Measurements from ENCODE around the gene RSPO1. TPM values are rescaled to one million over a fixed set of nuclear protein-coding genes. Genes with fewer than 3 reads are reported as not detected.
A peak's percentile ranks its signal among the peaks of the same experiment; 100 is the strongest.
"Not testable (repeated sequence)": the region's sequence is repeated elsewhere in the genome, so short reads cannot be mapped to it uniquely, and the experiment has no call there.

The RSPO1 gene
- total and polyA plus RNA-seq, 5 donors from 2014 or later, result not detected

DNA sequence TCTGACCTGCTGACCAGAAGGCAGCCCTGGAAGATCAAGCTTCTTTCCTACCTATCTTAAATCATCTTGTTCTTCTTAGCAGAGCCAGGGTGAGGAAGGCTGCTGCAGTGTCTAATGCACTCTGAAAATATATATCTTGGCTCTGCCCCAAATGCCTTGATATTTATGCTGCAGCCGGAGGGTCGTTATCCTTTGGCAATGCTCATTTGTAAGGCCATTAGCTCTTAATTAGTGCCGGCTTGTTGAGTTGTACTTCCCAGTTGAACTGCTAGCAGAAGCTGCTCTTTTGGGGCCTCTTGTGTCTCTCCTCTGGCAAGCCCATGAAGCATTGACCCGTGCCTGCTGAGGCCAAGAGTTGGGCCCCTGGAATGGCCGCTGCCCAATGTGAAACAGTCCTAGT is 34.8 kb downstream of the RSPO1 start:
- H3K27ac Mint-ChIP-seq, result no peak overlapping the region
- H3K4me1 ChIP-seq (ENCODE audit: control insufficient read depth, insufficient read depth, low read length, poor library complexity, severe bottlenecking), result peaks cover 8% of the 10 kb centered on the region
- no peak overlapping the region for H3K4me3 ChIP-seq (ENCODE audit: low read depth, low read length)
- ATAC-seq (ENCODE audit: low read depth in 2 of 2), result no peak
- DNase-seq, result no peak
- peaks cover 7 to 16% (median 12%) of the 10 kb centered on the region in 4 donors for H3K4me1 Mint-ChIP-seq
- H3K27me3 Mint-ChIP-seq, result peaks cover 28% of the 10 kb centered on the region
- no peak overlapping the region for H3K4me3 Mint-ChIP-seq
- no peak overlapping the region for H3K27ac ChIP-seq (ENCODE audit: insufficient read depth, low read length, poor library complexity, severe bottlenecking)
- no peaks in the 10 kb centered on the region for H3K9me3 ChIP-seq (ENCODE audit: control insufficient read depth in 2 of 2, low read length in 2 of 2)
- H3K9me3 Mint-ChIP-seq, result peaks cover 0 to 3% (median 0%) of the 10 kb centered on the region in 7 donors
- H3K36me3 ChIP-seq (ENCODE audit: control insufficient read depth, insufficient read depth, low read length), result no peaks in the 10 kb centered on the region
- H3K27me3 ChIP-seq (ENCODE audit: control insufficient read depth, insufficient read depth, low read length), result peaks cover 3% of the 10 kb centered on the region
- H3K36me3 Mint-ChIP-seq, result peaks cover 3% of the 10 kb centered on the region

DNA sequence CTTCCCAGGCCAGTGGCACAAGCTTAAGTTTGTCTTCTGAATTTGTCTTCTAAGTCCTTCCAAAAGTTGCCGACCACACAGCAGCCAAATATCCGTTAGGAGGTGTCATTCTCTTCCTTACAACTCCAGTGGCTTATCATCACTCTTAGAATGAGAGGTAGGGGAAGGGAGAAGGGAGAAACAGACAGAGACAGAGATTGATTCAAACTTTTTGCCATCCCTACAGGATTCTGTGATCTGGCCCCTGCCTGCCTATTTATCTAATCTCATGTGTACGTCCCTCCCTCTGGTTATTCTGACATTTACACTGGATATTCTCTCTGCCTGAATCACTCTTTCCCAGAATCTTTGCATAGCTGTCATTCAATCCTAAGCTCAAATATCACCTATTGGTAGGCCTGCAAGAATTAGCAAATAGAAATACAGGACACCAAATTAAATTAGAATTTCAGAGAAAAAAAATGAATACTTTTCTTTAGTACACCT is 38.5 kb downstream of the RSPO1 start:
- H3K27me3 Mint-ChIP-seq, result peaks cover 13% of the 10 kb centered on the region
- DNase-seq (no peak), ATAC-seq (ENCODE audit: low read depth in 2 of 2) (no peak)
- Histone ChIP-seq H3K9me3 (ENCODE audit: control insufficient read depth in 2 of 2, low read length in 2 of 2) (no peaks in the 10 kb centered on the region), H3K36me3 (ENCODE audit: control insufficient read depth, insufficient read depth, low read length) (peaks cover 18% of the 10 kb centered on the region), H3K27ac (ENCODE audit: insufficient read depth, low read length, poor library complexity, severe bottlenecking) (peak overlapping the region; percentile 89), H3K4me3 (ENCODE audit: low read depth, low read length) (peak overlapping the region; percentile 82), H3K4me1 (ENCODE audit: control insufficient read depth, insufficient read depth, low read length, poor library complexity, severe bottlenecking) (peaks cover 21% of the 10 kb centered on the region), H3K27me3 (ENCODE audit: control insufficient read depth, insufficient read depth, low read length) (no peaks in the 10 kb centered on the region)
- peak overlapping the region; percentile 6 to 100 (median 99) for H3K27ac Mint-ChIP-seq
- H3K4me3 Mint-ChIP-seq, result peak overlapping the region; percentile 99 to 100 (median 99)
- H3K4me1 Mint-ChIP-seq, result peaks cover 12 to 37% (median 28%) of the 10 kb centered on the region in 4 donors
- peaks cover 10% of the 10 kb centered on the region for H3K36me3 Mint-ChIP-seq
- no peaks in the 10 kb centered on the region for H3K9me3 Mint-ChIP-seq

DNA sequence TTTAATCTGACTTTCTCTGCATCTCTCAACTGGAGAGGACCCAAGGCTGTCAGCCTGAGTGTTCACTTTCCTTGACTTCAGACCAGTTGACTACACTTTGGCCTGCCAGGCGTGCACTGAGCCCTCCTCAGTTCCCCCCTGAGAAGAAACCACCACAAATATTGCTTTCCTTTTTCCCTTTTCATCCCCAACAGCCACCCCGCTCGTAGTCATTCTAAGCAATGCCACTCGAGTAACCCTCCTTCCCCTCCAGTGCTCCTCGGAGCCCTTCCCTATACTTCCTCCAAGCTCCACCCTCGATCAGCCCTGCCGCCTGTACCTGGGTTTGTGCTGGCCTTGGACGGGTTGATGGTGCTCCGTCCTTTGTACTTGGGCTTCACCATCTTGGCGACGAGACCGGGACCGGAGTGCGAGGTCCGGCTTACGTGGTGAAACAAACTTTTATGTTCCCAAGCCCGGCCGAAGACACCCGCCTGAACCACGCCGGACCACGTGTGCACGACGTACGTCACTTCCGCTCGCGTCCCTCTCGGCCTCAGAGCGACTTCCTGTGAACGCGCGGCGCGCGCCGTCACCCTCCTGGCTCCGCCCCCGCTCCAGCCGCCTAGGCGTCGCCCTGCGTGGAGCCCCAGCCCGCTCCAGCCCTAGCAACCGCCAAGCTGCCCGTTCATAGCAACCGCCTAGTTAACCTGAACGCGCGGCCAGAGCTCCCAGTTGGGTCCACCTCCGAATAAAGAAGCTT is 39.1 kb downstream of the RSPO1 start, which contains the start of gene GNL2:
Gene GNL2 (minus strand): TSS at position 498 of the 742 bp plus-strand sequence. CDS start 115 bp downstream, at position 383.
- H3K27ac ChIP-seq (ENCODE audit: insufficient read depth, low read length, poor library complexity, severe bottlenecking), result peak within 1 kb of the TSS; percentile 89
- H3K4me1 ChIP-seq (ENCODE audit: control insufficient read depth, insufficient read depth, low read length, poor library complexity, severe bottlenecking), result peaks cover 21% of the 10 kb centered on the region
- peaks cover 24% of the 10 kb centered on the region for H3K36me3 ChIP-seq (ENCODE audit: control insufficient read depth, insufficient read depth, low read length)
- H3K9me3 ChIP-seq (ENCODE audit: control insufficient read depth in 2 of 2, low read length in 2 of 2), result no peaks in the 10 kb centered on the region
- ATAC-seq (ENCODE audit: low read depth in 2 of 2), result peak; percentile 98 to 100
- DNase-seq, result peak; percentile 94 to 97 (median 95)
- H3K4me1 Mint-ChIP-seq, result peaks cover 17 to 39% (median 30%) of the 10 kb centered on the region in 4 donors
- H3K4me3 Mint-ChIP-seq, result peak within 1 kb of the TSS; percentile 99 to 100 (median 99)
- H3K27me3 ChIP-seq (ENCODE audit: control insufficient read depth, insufficient read depth, low read length), result no peaks in the 10 kb centered on the region
- H3K9me3 Mint-ChIP-seq, result no peaks in the 10 kb centered on the region
- peak within 1 kb of the TSS; percentile 97 to 100 (median 99) for H3K27ac Mint-ChIP-seq
- peaks cover 10% of the 10 kb centered on the region for H3K27me3 Mint-ChIP-seq
- peak within 1 kb of the TSS; percentile 97 for H3K4me3 ChIP-seq (ENCODE audit: low read depth, low read length)
- peaks cover 16% of the 10 kb centered on the region for H3K36me3 Mint-ChIP-seq

DNA sequence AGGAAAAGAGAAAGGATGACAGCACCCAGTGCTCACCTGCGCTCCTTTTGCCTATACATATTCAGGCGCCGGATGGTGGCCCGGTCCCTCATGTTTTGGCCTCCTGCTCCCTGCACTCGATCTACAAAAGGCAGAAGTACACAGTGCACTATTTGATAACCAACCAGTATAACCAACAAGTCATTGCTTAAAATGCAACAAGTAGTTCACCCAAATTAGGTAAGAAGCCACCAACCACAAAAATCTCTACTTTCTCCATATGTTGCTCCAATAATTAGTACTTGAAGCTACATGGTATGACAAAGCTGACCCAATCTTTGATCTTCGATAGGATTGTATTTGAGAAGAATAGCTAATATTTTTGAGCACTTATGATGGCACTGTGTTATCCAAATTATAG is 41.0 kb downstream of the RSPO1 start:
- H3K9me3 ChIP-seq (ENCODE audit: control insufficient read depth in 2 of 2, low read length in 2 of 2), result no peaks in the 10 kb centered on the region
- no peaks in the 10 kb centered on the region for H3K27me3 ChIP-seq (ENCODE audit: control insufficient read depth, insufficient read depth, low read length)
- DNase-seq (no peak), ATAC-seq (ENCODE audit: low read depth in 2 of 2) (no peak)
- H3K27ac Mint-ChIP-seq, result peak overlapping the region in 1 of 3 donors; percentile 62
- peaks cover 4% of the 10 kb centered on the region for H3K27me3 Mint-ChIP-seq
- peaks cover 27% of the 10 kb centered on the region for H3K36me3 Mint-ChIP-seq
- H3K9me3 Mint-ChIP-seq, result no peaks in the 10 kb centered on the region
- no peak overlapping the region for H3K4me3 ChIP-seq (ENCODE audit: low read depth, low read length)
- no peak overlapping the region for H3K27ac ChIP-seq (ENCODE audit: insufficient read depth, low read length, poor library complexity, severe bottlenecking)
- H3K36me3 ChIP-seq (ENCODE audit: control insufficient read depth, insufficient read depth, low read length), result peaks cover 40% of the 10 kb centered on the region
- H3K4me3 Mint-ChIP-seq, result peak overlapping the region; percentile 47 to 63 (median 55)
- peaks cover 21% of the 10 kb centered on the region for H3K4me1 ChIP-seq (ENCODE audit: control insufficient read depth, insufficient read depth, low read length, poor library complexity, severe bottlenecking)
- H3K4me1 Mint-ChIP-seq, result peaks cover 25 to 39% (median 30%) of the 10 kb centered on the region in 4 donors

DNA sequence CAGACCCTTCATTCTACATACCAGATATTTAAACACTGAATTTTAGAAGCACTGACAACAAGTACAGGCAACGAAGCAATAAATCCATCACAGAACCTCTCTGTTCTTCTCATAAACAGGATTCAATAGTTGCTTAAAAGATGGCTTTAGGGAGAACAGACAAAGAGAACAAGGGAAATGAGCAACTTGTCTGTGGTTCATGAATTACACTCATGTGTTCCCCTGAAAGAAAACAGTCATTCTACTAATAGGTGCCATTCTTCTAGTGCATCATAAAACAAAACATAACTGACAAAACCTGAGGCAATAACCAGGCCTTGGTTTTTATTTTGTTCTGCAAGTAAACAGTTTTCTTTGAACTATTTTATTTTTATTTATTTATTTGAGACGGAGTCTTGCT is 45.8 kb downstream of the RSPO1 start:
- Mint-ChIP-seq H3K9me3 (no peaks in the 10 kb centered on the region), H3K4me1 (peaks cover 15 to 30% (median 22%) of the 10 kb centered on the region in 4 donors), H3K27me3 (no peaks in the 10 kb centered on the region), H3K27ac (no peak overlapping the region), H3K36me3 (peaks cover 47% of the 10 kb centered on the region), H3K4me3 (no peak overlapping the region)
- Histone ChIP-seq H3K4me1 (ENCODE audit: control insufficient read depth, insufficient read depth, low read length, poor library complexity, severe bottlenecking) (peaks cover 3% of the 10 kb centered on the region), H3K9me3 (ENCODE audit: control insufficient read depth in 2 of 2, low read length in 2 of 2) (no peaks in the 10 kb centered on the region), H3K27me3 (ENCODE audit: control insufficient read depth, insufficient read depth, low read length) (no peaks in the 10 kb centered on the region), H3K4me3 (ENCODE audit: low read depth, low read length) (no peak overlapping the region), H3K36me3 (ENCODE audit: control insufficient read depth, insufficient read depth, low read length) (peaks cover 76% of the 10 kb centered on the region), H3K27ac (ENCODE audit: insufficient read depth, low read length, poor library complexity, severe bottlenecking) (no peak overlapping the region)
- ATAC-seq (ENCODE audit: low read depth in 2 of 2), result no peak
- DNase-seq, result no peak

DNA sequence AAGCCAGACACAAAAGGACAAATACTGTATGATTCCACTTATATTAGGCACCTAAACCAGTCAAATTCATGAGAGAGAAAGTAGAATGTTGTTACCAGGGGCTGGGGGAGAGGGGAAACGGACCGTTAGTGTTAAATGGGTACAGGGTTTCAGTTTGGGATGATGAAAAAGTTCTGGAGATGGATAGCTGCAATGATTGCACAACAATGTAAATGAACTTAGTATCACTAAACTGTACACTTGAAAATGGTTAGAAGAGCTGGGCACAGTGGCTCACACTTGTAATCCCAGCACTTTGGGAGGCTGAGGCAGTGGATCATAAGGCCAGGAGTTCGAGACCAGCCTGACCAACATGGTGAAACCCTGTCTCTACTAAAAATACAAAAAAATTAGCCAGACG is 50.1 kb downstream of the RSPO1 start:
- ATAC-seq (ENCODE audit: low read depth in 2 of 2); H3K9me3 ChIP-seq (ENCODE audit: control insufficient read depth in 2 of 2, low read length in 2 of 2); H3K9me3 Mint-ChIP-seq; DNase-seq; H3K27me3 Mint-ChIP-seq; H3K27ac ChIP-seq (ENCODE audit: insufficient read depth, low read length, poor library complexity, severe bottlenecking); H3K4me1 ChIP-seq (ENCODE audit: control insufficient read depth, insufficient read depth, low read length, poor library complexity, severe bottlenecking); H3K4me3 ChIP-seq (ENCODE audit: low read depth, low read length); H3K27me3 ChIP-seq (ENCODE audit: control insufficient read depth, insufficient read depth, low read length); H3K4me3 Mint-ChIP-seq: not testable (repeated sequence)
- Mint-ChIP-seq H3K4me1 (peaks cover under 1 to 14% (median 9%) of the 10 kb centered on the region in 4 donors), H3K36me3 (peaks cover 59% of the 10 kb centered on the region), H3K27ac (peak overlapping the region in 1 of 3 donors; percentile 11)
- H3K36me3 ChIP-seq (ENCODE audit: control insufficient read depth, insufficient read depth, low read length), result peaks cover 82% of the 10 kb centered on the region

DNA sequence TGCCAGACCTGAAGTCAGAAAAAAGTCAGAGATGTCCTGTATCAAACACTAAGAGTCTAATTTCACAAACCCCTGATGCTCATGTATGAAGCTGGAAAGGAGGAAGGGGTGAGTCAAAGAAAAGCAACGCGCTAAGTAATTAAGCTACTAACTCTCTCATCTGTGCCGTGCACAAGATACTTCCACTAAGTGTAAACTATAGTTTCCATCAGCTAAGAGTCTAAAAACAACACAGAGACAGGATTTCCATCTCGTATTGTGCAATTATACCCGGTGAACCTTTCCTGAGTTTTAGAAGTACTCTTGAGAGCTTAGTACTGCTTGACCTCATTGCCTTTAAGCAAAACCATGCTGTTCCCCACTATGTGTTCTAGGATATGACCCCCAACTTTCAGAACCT is 59.0 kb downstream of the RSPO1 start:
- Mint-ChIP-seq H3K36me3 (peaks cover 58% of the 10 kb centered on the region), H3K4me3 (no peak overlapping the region), H3K27ac (peak overlapping the region in 1 of 3 donors; percentile 40), H3K9me3 (no peaks in the 10 kb centered on the region), H3K27me3 (no peaks in the 10 kb centered on the region), H3K4me1 (peaks cover 0 to 13% (median 7%) of the 10 kb centered on the region in 4 donors)
- Histone ChIP-seq H3K27ac (ENCODE audit: insufficient read depth, low read length, poor library complexity, severe bottlenecking) (no peak overlapping the region), H3K36me3 (ENCODE audit: control insufficient read depth, insufficient read depth, low read length) (peaks cover 87% of the 10 kb centered on the region), H3K9me3 (ENCODE audit: control insufficient read depth in 2 of 2, low read length in 2 of 2) (no peaks in the 10 kb centered on the region), H3K4me1 (ENCODE audit: control insufficient read depth, insufficient read depth, low read length, poor library complexity, severe bottlenecking) (no peaks in the 10 kb centered on the region), H3K27me3 (ENCODE audit: control insufficient read depth, insufficient read depth, low read length) (no peaks in the 10 kb centered on the region), H3K4me3 (ENCODE audit: low read depth, low read length) (no peak overlapping the region)
- no peak for ATAC-seq (ENCODE audit: low read depth in 2 of 2)
- no peak for DNase-seq
